ENCODE measurements around the gene GRIK4. TPM values are rescaled to one million over a fixed set of nuclear protein-coding genes. Genes with fewer than 3 reads are reported as not detected.
A peak's percentile ranks its signal among the peaks of the same experiment; 100 is the strongest.

The GRIK4 gene
- polyA plus RNA-seq, 1 of the 3 experiments (the other 2 are of a cell fraction), result 0.03 TPM

- Histone ChIP-seq H3K36me3 (replicated peaks in 1 of 2; ENCODE audit: control insufficient read depth in 1 of 2, insufficient read depth in 2 of 2, low read length in 1 of 2) (no peaks in the 10 kb centered on the region), H3K4me1 (ENCODE audit: control insufficient read depth in 1 of 2, insufficient read depth in 2 of 2, low read depth in 1 of 2, low read length in 1 of 2) (peaks cover 23 to 45% of the 10 kb centered on the region in 2 experiments), H3K9me2 (no peaks in the 10 kb centered on the region), H3K27me3 (ENCODE audit: insufficient read depth) (no peaks in the 10 kb centered on the region), H3K4me3 (ENCODE audit: low read depth in 2 of 2, low read length in 1 of 2) (no peak overlapping the region), H3K79me2 (ENCODE audit: insufficient read depth) (no peaks in the 10 kb centered on the region), H3K9ac (no peak overlapping the region), H3F3A (replicated peaks; ENCODE audit: insufficient read depth) (peaks cover 17% of the 10 kb centered on the region), H4K20me1 (ENCODE audit: insufficient read depth) (no peaks in the 10 kb centered on the region), H3K9me3 (no peaks in the 10 kb centered on the region), H2AFZ (ENCODE audit: low read depth) (no peak overlapping the region), H3K27ac (ENCODE audit: low read depth in 2 of 2, low read length in 1 of 2) (no peak overlapping the region), H3K4me2 (no peak overlapping the region)
- ChIA-PET POLR2A (no interaction called here), CTCF (interaction anchor here (1.6 to 2.6 kb wide), 2 partner anchors 11 to 33 kb away, joined by 6 to 15 read pairs; partner anchors contain the start of gene GRIK4)
- no peak for DNase-seq
- 61% methylated on average over 6 of the region's 6 CpGs for WGBS (ENCODE audit: low lambda C conversion rate)
- TF ChIP-seq ELF1 (IDR thresholded peaks at IDR 0.05) (no peak), SIN3A (IDR thresholded peaks at IDR 0.05; ENCODE audit: borderline replicate concordance, low read depth, low read length) (no peak), CHD2 (IDR thresholded peaks at IDR 0.05; ENCODE audit: low read length, partially characterized antibody) (no peak), USF2 (IDR thresholded peaks at IDR 0.05; ENCODE audit: borderline replicate concordance, low read depth, low read length) (no peak), CTCF (IDR thresholded peaks at IDR 0.05) (no peak), NRF1 (IDR thresholded peaks at IDR 0.05; ENCODE audit: low read depth, low read length) (no peak), RFX5 (IDR thresholded peaks at IDR 0.05; ENCODE audit: low read length) (no peak), POLR2AphosphoS5 (IDR thresholded peaks at IDR 0.05; ENCODE audit: low read depth, low read length) (no peak), TCF12 (IDR thresholded peaks at IDR 0.05) (no peak), PBX3 (IDR thresholded peaks at IDR 0.05) (no peak), JUND (IDR thresholded peaks at IDR 0.05) (no peak), MAX (IDR thresholded peaks at IDR 0.05; ENCODE audit: low read depth) (no peak)
Measured at GRCh38 chr11:120543521-120544215, 32.1 kb downstream of the GRIK4 start.

GRCh38 chr11:120545813-120546212, 34.3 kb downstream of the GRIK4 start:
- TF ChIP-seq NRF1 (IDR thresholded peaks at IDR 0.05; ENCODE audit: low read depth, low read length), result no peak
- TF ChIP-seq GATA2 (CRISPR knock-in tag; IDR thresholded peaks at IDR 0.05), result no peak
- TF ChIP-seq FOXM1 (IDR thresholded peaks at IDR 0.05; ENCODE audit: low read depth), result no peak
- no peak for TF ChIP-seq NFIC (IDR thresholded peaks at IDR 0.05; ENCODE audit: borderline replicate concordance)
- TF ChIP-seq YY1 (IDR thresholded peaks at IDR 0.05; ENCODE audit: low read depth), result no peak
- TF ChIP-seq CHD2 (IDR thresholded peaks at IDR 0.05; ENCODE audit: low read length, partially characterized antibody), result no peak
- TF ChIP-seq RAD21 (IDR thresholded peaks at IDR 0.05; ENCODE audit: low read length), result no peak
- Histone ChIP-seq H2AFZ (ENCODE audit: low read depth) (no peak overlapping the region), H3K4me1 (ENCODE audit: control insufficient read depth in 1 of 2, insufficient read depth in 2 of 2, low read depth in 1 of 2, low read length in 1 of 2) (peaks cover 23 to 33% of the 10 kb centered on the region in 2 experiments), H4K20me1 (ENCODE audit: insufficient read depth) (no peaks in the 10 kb centered on the region), H3K9me2 (no peaks in the 10 kb centered on the region), H3K9ac (no peak overlapping the region), H3K4me3 (ENCODE audit: low read depth in 2 of 2, low read length in 1 of 2) (no peak overlapping the region), H3K9me3 (no peaks in the 10 kb centered on the region), H3K27me3 (ENCODE audit: insufficient read depth) (no peaks in the 10 kb centered on the region), H3K79me2 (ENCODE audit: insufficient read depth) (no peaks in the 10 kb centered on the region), H3K27ac (ENCODE audit: low read depth in 2 of 2, low read length in 1 of 2) (no peak overlapping the region; a peak in 1 of 4 replicates), H3K36me3 (replicated peaks in 1 of 2; ENCODE audit: control insufficient read depth in 1 of 2, insufficient read depth in 2 of 2, low read length in 1 of 2) (no peaks in the 10 kb centered on the region), H3F3A (replicated peaks; ENCODE audit: insufficient read depth) (peaks cover 19% of the 10 kb centered on the region), H3K4me2 (peak overlapping the region; percentile 44; the same call in 1 of the 2 replicates)
- ChIA-PET CTCF (interaction anchor here (4.0 kb wide), 1 partner anchor 34 kb away, joined by 20 read pairs; the partner anchor contains the start of gene GRIK4), POLR2A (no interaction called here)
- 83% methylated on average over 7 of the region's 7 CpGs for WGBS (ENCODE audit: low lambda C conversion rate)
- no peak for DNase-seq

Data from SK-N-SH (cell line).